ENCODE data around the gene LYSMD1. TPM values are rescaled to one million over a fixed set of nuclear protein-coding genes. Genes with fewer than 3 reads are reported as not detected.

Gene LYSMD1
- total RNA-seq, 1 experiment from 2014 or later, result 5.0 TPM

DNA sequence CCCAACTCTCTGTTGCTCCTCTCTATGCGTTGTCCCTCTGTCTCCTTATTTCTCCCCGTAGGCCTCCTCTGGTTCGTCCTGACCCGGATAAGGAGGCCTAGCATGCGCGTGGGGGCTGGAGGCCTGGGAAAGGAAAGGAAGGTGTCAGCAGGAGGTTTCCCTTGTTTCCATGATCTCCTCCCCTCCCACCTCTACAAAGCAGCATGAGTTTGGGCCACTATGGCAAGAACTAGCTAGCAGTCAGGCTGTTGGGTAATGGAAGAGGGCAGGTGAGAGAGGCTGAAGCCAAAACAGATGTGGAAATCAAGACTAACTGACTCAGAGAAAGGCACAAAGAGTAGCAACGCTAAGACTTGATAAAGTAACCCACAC, 18.6 kb downstream of the LYSMD1 start:
- H3K4me3 ChIP-seq (ENCODE audit: low read depth, low read length), result peak overlapping the region; percentile 80
- POLR2A ChIA-PET, result no interaction called here
- TF ChIP-seq, protein P1, sequence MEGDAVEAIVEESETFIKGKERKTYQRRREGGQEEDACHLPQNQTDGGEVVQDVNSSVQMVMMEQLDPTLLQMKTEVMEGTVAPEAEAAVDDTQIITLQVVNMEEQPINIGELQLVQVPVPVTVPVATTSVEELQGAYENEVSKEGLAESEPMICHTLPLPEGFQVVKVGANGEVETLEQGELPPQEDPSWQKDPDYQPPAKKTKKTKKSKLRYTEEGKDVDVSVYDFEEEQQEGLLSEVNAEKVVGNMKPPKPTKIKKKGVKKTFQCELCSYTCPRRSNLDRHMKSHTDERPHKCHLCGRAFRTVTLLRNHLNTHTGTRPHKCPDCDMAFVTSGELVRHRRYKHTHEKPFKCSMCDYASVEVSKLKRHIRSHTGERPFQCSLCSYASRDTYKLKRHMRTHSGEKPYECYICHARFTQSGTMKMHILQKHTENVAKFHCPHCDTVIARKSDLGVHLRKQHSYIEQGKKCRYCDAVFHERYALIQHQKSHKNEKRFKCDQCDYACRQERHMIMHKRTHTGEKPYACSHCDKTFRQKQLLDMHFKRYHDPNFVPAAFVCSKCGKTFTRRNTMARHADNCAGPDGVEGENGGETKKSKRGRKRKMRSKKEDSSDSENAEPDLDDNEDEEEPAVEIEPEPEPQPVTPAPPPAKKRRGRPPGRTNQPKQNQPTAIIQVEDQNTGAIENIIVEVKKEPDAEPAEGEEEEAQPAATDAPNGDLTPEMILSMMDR (IDR thresholded peaks at IDR 0.05; ENCODE audit: insufficient read depth in 1 of 2, low read depth in 1 of 2, low read length in 1 of 2, severe bottlenecking in 1 of 2, unreplicated experiment in 1 of 2), result no peak
- H3K27me3 Mint-ChIP-seq (ENCODE audit: insufficient read depth, unreplicated experiment), result no peaks in the 10 kb centered on the region
- H3K27ac Mint-ChIP-seq (ENCODE audit: unreplicated experiment), result peak overlapping the region; percentile 4
- intact Hi-C loops (cut with micrococcal nuclease; ENCODE audit: unreplicated experiment), result loop anchor here (2.0 kb wide), 2 partner anchors 16 to 76 kb away; partner anchors contain the start of gene GABPB2
- no peaks in the 10 kb centered on the region for H3K36me3 ChIP-seq (ENCODE audit: control insufficient read depth, insufficient read depth, low read length)
- H3K27me3 ChIP-seq (replicated peaks; ENCODE audit: control insufficient read depth, insufficient read depth, low read length), result no peaks in the 10 kb centered on the region
- CTCF ChIA-PET, result interaction anchor here (1.5 kb wide), 1 partner anchor 16 kb away, joined by 4 read pairs; no protein-coding TSS in a partner anchor
- DNase-seq, result peak in 1 of 2 experiments; percentile 20
- no TSS peak for BruUV-seq (replicated peaks)
- peaks cover 12% of the 10 kb centered on the region for H3K4me1 Mint-ChIP-seq (ENCODE audit: low read depth, unreplicated experiment)
- no peaks in the 10 kb centered on the region for H3K9me3 ChIP-seq
- H3K4me3 Mint-ChIP-seq (ENCODE audit: unreplicated experiment), result peak overlapping the region; percentile 86
- peaks cover 16% of the 10 kb centered on the region for H3K4me1 ChIP-seq
- H3K36me3 Mint-ChIP-seq (ENCODE audit: insufficient read depth, unreplicated experiment), result peaks cover 4% of the 10 kb centered on the region
- no peaks in the 10 kb centered on the region for H3K9me3 Mint-ChIP-seq (ENCODE audit: unreplicated experiment)

DNA sequence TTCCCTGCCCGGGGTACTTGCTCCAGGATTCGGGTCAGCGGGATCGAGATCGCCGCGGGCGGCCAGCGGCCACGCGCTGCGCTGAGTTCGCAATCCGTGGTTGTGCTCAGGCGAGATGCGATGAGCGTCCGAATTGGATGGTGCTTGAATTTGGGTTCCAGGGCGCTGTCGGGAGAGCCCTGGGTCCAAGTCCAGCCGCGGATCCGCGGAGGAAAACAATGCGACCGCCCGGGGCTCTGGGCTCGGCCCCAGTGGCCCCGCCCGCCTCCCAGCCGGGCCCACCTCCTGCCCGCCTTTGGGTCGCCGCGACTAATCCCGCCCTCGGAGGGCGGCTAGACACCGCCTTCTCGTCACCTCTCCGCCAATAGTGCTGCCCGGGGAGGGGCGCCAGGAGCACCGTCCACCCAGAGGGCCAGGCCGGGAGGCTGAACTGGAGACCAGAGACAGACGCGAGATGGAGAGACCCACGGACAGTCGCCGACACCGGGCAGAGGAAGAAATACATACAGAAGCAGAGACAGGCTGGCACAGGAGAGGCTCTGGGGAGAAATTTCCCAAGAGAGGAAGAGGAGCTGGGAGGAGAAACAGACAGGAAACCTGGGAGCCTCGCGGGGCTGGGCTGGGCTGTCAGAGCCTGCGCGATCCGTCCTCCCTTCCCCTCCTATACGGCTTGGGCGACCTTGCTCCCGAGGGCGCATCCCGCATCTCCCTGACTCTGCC, 19.1 kb downstream of the LYSMD1 start, which contains the start of gene SEMA6C:
SEMA6C (minus strand) TSS at position 220 of the 720 bp plus-strand sequence. CDS start 4,010 bp downstream, outside the sequence.
- peak within 1 kb of the TSS; percentile 86 for H3K4me3 Mint-ChIP-seq (ENCODE audit: unreplicated experiment)
- TF ChIP-seq, protein P1 (IDR thresholded peaks at IDR 0.05; ENCODE audit: insufficient read depth in 1 of 2, low read depth in 1 of 2, low read length in 1 of 2, severe bottlenecking in 1 of 2, unreplicated experiment in 1 of 2), result no peak
- DNase-seq, result peak; percentile 93 to 95
- H3K9me3 Mint-ChIP-seq (ENCODE audit: unreplicated experiment), result no peaks in the 10 kb centered on the region
- H3K27me3 Mint-ChIP-seq (ENCODE audit: insufficient read depth, unreplicated experiment), result no peaks in the 10 kb centered on the region
- Histone ChIP-seq H3K9me3 (no peaks in the 10 kb centered on the region), H3K36me3 (ENCODE audit: control insufficient read depth, insufficient read depth, low read length) (no peaks in the 10 kb centered on the region), H3K4me3 (ENCODE audit: low read depth, low read length) (peak within 1 kb of the TSS; percentile 80), H3K4me1 (peaks cover 16% of the 10 kb centered on the region), H3K27me3 (replicated peaks; ENCODE audit: control insufficient read depth, insufficient read depth, low read length) (no peaks in the 10 kb centered on the region)
- peaks cover 12% of the 10 kb centered on the region for H3K4me1 Mint-ChIP-seq (ENCODE audit: low read depth, unreplicated experiment)
- H3K27ac Mint-ChIP-seq (ENCODE audit: unreplicated experiment), result peak within 1 kb of the TSS; percentile 10
- intact Hi-C loops (cut with micrococcal nuclease; ENCODE audit: unreplicated experiment), result loop anchor here (2.0 kb wide), 2 partner anchors 16 to 76 kb away; partner anchors contain the start of gene GABPB2
- H3K36me3 Mint-ChIP-seq (ENCODE audit: insufficient read depth, unreplicated experiment), result peaks cover 4% of the 10 kb centered on the region
- ChIA-PET CTCF (interaction anchor here (1.5 kb wide), 1 partner anchor 15 kb away, joined by 4 read pairs; no protein-coding TSS in a partner anchor), POLR2A (no interaction called here)
- TSS peak; percentile 30 for BruUV-seq (replicated peaks)

GRCh38 chr1:151146072-151146411, 19.7 kb downstream of the LYSMD1 start:
- Mint-ChIP-seq H3K4me1 (ENCODE audit: low read depth, unreplicated experiment) (peaks cover 12% of the 10 kb centered on the region), H3K4me3 (ENCODE audit: unreplicated experiment) (peak overlapping the region; percentile 86), H3K36me3 (ENCODE audit: insufficient read depth, unreplicated experiment) (peaks cover 4% of the 10 kb centered on the region), H3K9me3 (ENCODE audit: unreplicated experiment) (no peaks in the 10 kb centered on the region), H3K27ac (ENCODE audit: unreplicated experiment) (no peak overlapping the region), H3K27me3 (ENCODE audit: insufficient read depth, unreplicated experiment) (no peaks in the 10 kb centered on the region)
- BruUV-seq (replicated peaks), result no TSS peak
- no peaks in the 10 kb centered on the region for H3K9me3 ChIP-seq
- intact Hi-C loops (cut with micrococcal nuclease; ENCODE audit: unreplicated experiment), result loop anchor here (2.0 kb wide), 2 partner anchors 15 to 75 kb away; partner anchors contain the start of gene GABPB2
- H3K27me3 ChIP-seq (replicated peaks; ENCODE audit: control insufficient read depth, insufficient read depth, low read length), result no peaks in the 10 kb centered on the region
- H3K4me3 ChIP-seq (ENCODE audit: low read depth, low read length), result peak overlapping the region; percentile 80
- TF ChIP-seq, protein P1 (IDR thresholded peaks at IDR 0.05; ENCODE audit: insufficient read depth in 1 of 2, low read depth in 1 of 2, low read length in 1 of 2, severe bottlenecking in 1 of 2, unreplicated experiment in 1 of 2), result no peak
- H3K4me1 ChIP-seq, result peaks cover 16% of the 10 kb centered on the region
- no peak for DNase-seq
- POLR2A ChIA-PET, result no interaction called here
- CTCF ChIA-PET, result no interaction called here
- H3K36me3 ChIP-seq (ENCODE audit: control insufficient read depth, insufficient read depth, low read length), result no peaks in the 10 kb centered on the region
